Measurements from ENCODE around the gene HSPA14. TPM values are rescaled to one million over a fixed set of nuclear protein-coding genes. Genes with fewer than 3 reads are reported as not detected.

The HSPA14 gene
- total and polyA plus RNA-seq, 2 of the 8 experiments (the other 6 are each of a cell fraction or from before 2014, with no cell fraction given) = 20.5 to 36.4 TPM

DNA sequence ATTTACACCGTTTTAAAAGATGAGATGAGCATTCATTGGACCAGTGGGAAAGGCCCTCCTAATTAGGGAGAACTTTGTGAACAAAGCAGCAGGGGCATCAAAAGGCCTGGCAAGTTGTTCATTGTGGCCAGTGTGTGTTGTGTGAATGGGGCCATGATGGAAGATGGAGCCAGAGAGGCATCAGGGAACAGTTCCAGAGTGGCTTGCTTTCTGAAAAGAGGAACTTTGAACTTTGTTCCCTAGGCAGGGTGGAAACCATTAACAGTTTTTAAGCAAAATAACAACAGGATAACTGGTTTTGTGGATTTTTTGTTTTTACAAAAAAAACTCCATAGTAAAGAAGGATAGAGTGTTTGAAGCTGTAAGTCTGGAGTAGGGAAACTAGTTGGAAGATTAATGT lies 53.0 kb downstream of the HSPA14 start:
- peaks cover under 1 to 8% (median 5%) of the 10 kb centered on the region in 4 experiments; a peak in 6 of 8 replicates for H3K36me3 ChIP-seq (ENCODE audit: control insufficient read depth in 2 of 4, insufficient read depth in 4 of 4, low read length in 3 of 4)
- peaks cover 18 to 90% of the 10 kb centered on the region in 2 experiments for H3K79me2 ChIP-seq (ENCODE audit: control insufficient read depth in 1 of 2, insufficient read depth in 2 of 2, low read length in 2 of 2)
- peaks cover 7 to 17% of the 10 kb centered on the region in 2 experiments for H4K20me1 ChIP-seq (replicated peaks in 1 of 2; ENCODE audit: control insufficient read depth in 1 of 2, insufficient read depth in 2 of 2, low read length in 2 of 2)
- peaks cover 17% of the 10 kb centered on the region for H3K79me1 ChIP-seq (ENCODE audit: low read depth, low read length)
- no peak overlapping the region for H3K18ac ChIP-seq (ENCODE audit: extremely low read depth, low read length)
- no peak overlapping the region for H4K91ac ChIP-seq (replicated peaks; ENCODE audit: insufficient read length, low read length)
- H3K23me2 ChIP-seq (ENCODE audit: low read depth, low read length) = no peaks in the 10 kb centered on the region
- no peak overlapping the region for H2BK120ac ChIP-seq (replicated peaks; ENCODE audit: low read depth, low read length)
- no peak overlapping the region for H3K56ac ChIP-seq (replicated peaks; ENCODE audit: insufficient read length, low read depth, low read length)
- no peak for FAIRE-seq
- no peak overlapping the region for H3K9ac ChIP-seq (replicated peaks in 1 of 4; ENCODE audit: extremely low read depth in 1 of 4, low read depth in 3 of 4, low read length in 3 of 4)
- H3K4me2 ChIP-seq (ENCODE audit: insufficient read depth in 1 of 2, low read depth in 2 of 2, low read length in 2 of 2) = no peak overlapping the region
- H4K8ac ChIP-seq (ENCODE audit: extremely low read depth, insufficient read depth, low read length) = no peak overlapping the region
- H3K4ac ChIP-seq (replicated peaks; ENCODE audit: insufficient read length, low read depth, low read length) = no peak overlapping the region
- no peaks in the 10 kb centered on the region for H3K4me1 ChIP-seq (replicated peaks in 1 of 4; ENCODE audit: control insufficient read depth in 3 of 4, insufficient read depth in 4 of 4, low read length in 3 of 4)
- no peak overlapping the region for H2BK20ac ChIP-seq (ENCODE audit: low read length)
- H3K9me3 ChIP-seq (ENCODE audit: insufficient read depth in 2 of 2, low read depth in 1 of 2, low read length in 1 of 2) = no peaks in the 10 kb centered on the region
- H2BK12ac ChIP-seq (ENCODE audit: low read depth, low read length) = no peak overlapping the region
- DNase-seq (ENCODE audit: low read depth in 1 of 2, low spot score in 2 of 2) = no peak
- WGBS, 2 experiments (ENCODE audit: extremely low coverage in 1 of 2, insufficient coverage in 1 of 2, insufficient read length in 1 of 2, insufficient replicate concordance in 2 of 2, low coverage in 1 of 2, low lambda C conversion rate in 2 of 2, missing lambda C conversion rate in 1 of 2) = 79% methylated on average over 1 of the region's 1 CpG; no CpG with 5 or more reads in 1 of the 2 experiments
- no peak overlapping the region for H3K27ac ChIP-seq (ENCODE audit: low read depth, low read length)
- H3K27me3 ChIP-seq (replicated peaks in 1 of 4; ENCODE audit: control insufficient read depth in 3 of 4, extremely low read depth in 1 of 4, insufficient read depth in 3 of 4, low read length in 3 of 4) = no peaks in the 10 kb centered on the region
- no peak overlapping the region for H2BK15ac ChIP-seq (ENCODE audit: low read length)
- H2BK5ac ChIP-seq (ENCODE audit: low read depth, low read length) = no peak overlapping the region
- no peak overlapping the region for H4K5ac ChIP-seq (ENCODE audit: insufficient read length, low read depth, low read length)
- H3K4me3 ChIP-seq (ENCODE audit: extremely low read depth in 1 of 4, insufficient read depth in 2 of 4, low read depth in 3 of 4, low read length in 4 of 4) = no peak overlapping the region
- no peak overlapping the region for H3K23ac ChIP-seq (ENCODE audit: insufficient read length)
- CTCF ChIA-PET (ENCODE audit: partially characterized antibody) = interaction anchor here (1.8 kb wide), 1 partner anchor 10 kb away, joined by 5 read pairs; no protein-coding TSS in a partner anchor
- POLR2A ChIA-PET (ENCODE audit: partially characterized antibody) = no interaction called here
- no peak overlapping the region for H3K14ac ChIP-seq (ENCODE audit: insufficient read length)
- no peak overlapping the region for H2AK5ac ChIP-seq (ENCODE audit: low read depth, low read length)
- no peak overlapping the region for H2AFZ ChIP-seq (ENCODE audit: low read length)
- TF ChIP-seq PHF8 (conservative IDR thresholded peaks at IDR 0.05; ENCODE audit: low read depth, low read length) = no peak
- TF ChIP-seq TAF1 (IDR thresholded peaks at IDR 0.05; ENCODE audit: low read depth, low read length) = no peak
- TF ChIP-seq SAP30 (IDR thresholded peaks at IDR 0.05; ENCODE audit: insufficient read depth, insufficient replicate concordance, low read length) = no peak
- no peak for TF ChIP-seq HDAC2 (IDR thresholded peaks at IDR 0.05; ENCODE audit: borderline replicate concordance in 1 of 2, low read depth in 2 of 2, low read length in 2 of 2)
- no peak for TF ChIP-seq NANOG (IDR thresholded peaks at IDR 0.05; ENCODE audit: insufficient read depth, low read depth, low read length, poor library complexity, severe bottlenecking)
- TF ChIP-seq, protein P1, sequence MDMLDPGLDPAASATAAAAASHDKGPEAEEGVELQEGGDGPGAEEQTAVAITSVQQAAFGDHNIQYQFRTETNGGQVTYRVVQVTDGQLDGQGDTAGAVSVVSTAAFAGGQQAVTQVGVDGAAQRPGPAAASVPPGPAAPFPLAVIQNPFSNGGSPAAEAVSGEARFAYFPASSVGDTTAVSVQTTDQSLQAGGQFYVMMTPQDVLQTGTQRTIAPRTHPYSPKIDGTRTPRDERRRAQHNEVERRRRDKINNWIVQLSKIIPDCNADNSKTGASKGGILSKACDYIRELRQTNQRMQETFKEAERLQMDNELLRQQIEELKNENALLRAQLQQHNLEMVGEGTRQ (IDR thresholded peaks at IDR 0.05; ENCODE audit: low read length) = no peak
- no peak for TF ChIP-seq MAFK (IDR thresholded peaks at IDR 0.05; ENCODE audit: low read depth, low read length)
- TF ChIP-seq, protein P2, sequence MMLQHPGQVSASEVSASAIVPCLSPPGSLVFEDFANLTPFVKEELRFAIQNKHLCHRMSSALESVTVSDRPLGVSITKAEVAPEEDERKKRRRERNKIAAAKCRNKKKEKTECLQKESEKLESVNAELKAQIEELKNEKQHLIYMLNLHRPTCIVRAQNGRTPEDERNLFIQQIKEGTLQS (IDR thresholded peaks at IDR 0.05; ENCODE audit: insufficient read depth, low read depth, low read length) = no peak
- no peak for TF ChIP-seq POLR2AphosphoS5 (IDR thresholded peaks at IDR 0.05; ENCODE audit: low read depth, low read length)
- no peak for TF ChIP-seq TEAD4 (IDR thresholded peaks at IDR 0.05; ENCODE audit: low read depth, low read length)
- no peak for TF ChIP-seq BRCA1 (IDR thresholded peaks at IDR 0.05; ENCODE audit: low read depth, low read length)
- no peak for TF ChIP-seq BACH1 (IDR thresholded peaks at IDR 0.05; ENCODE audit: low read length)

Data from H1 (cell line).